Pons (tissue), 1 donor: Measurements from ENCODE around the gene GNAT1.

Experiments used
- DNase-seq: peaks from one replicate; pipeline ENCODE4 v3.0.0-alpha.2; 2016; ENCODE audit warnings: low spot score

Gene GNAT1

GRCh38 chr3:50163572-50164455, 27.6 kb upstream of the GNAT1 start:
- DNase-seq = peak; percentile 13

GRCh38 chr3:50164481-50164880, 26.9 kb upstream of the GNAT1 start:
- no peak for DNase-seq

- DNase-seq = peak; percentile 24
Measured at GRCh38 chr3:50164984-50165909, 26.2 kb upstream of the GNAT1 start.

GRCh38 chr3:50165910-50166538, 25.4 kb upstream of the GNAT1 start:
- peak; percentile 17 for DNase-seq

- DNase-seq = no peak
Measured at GRCh38 chr3:50166620-50167019, 24.8 kb upstream of the GNAT1 start.

- no peak for DNase-seq
Measured at GRCh38 chr3:50167069-50167840, 24.2 kb upstream of the GNAT1 start.

- DNase-seq = no peak
Measured at GRCh38 chr3:50167841-50168209, 23.6 kb upstream of the GNAT1 start.

- no peak for DNase-seq
Measured at GRCh38 chr3:50168388-50168787, 23.0 kb upstream of the GNAT1 start.

- DNase-seq = no peak
Measured at GRCh38 chr3:50168791-50169190, 22.6 kb upstream of the GNAT1 start.

GRCh38 chr3:50169232-50169832, 22.1 kb upstream of the GNAT1 start:
- no peak for DNase-seq

- no peak for DNase-seq
Measured at GRCh38 chr3:50169858-50170257, 21.6 kb upstream of the GNAT1 start.

- DNase-seq = no peak
Measured at GRCh38 chr3:50170689-50171088, 20.7 kb upstream of the GNAT1 start.

- DNase-seq = no peak
Measured at GRCh38 chr3:50171540-50172301, 19.7 kb upstream of the GNAT1 start.

GRCh38 chr3:50172626-50173220, 18.7 kb upstream of the GNAT1 start:
- DNase-seq = no peak

- no peak for DNase-seq
Measured at GRCh38 chr3:50173685-50174516, 17.5 kb upstream of the GNAT1 start.

- no peak for DNase-seq
Measured at GRCh38 chr3:50174517-50174895, 16.9 kb upstream of the GNAT1 start.

- DNase-seq = no peak
Measured at GRCh38 chr3:50174947-50175524, 16.4 kb upstream of the GNAT1 start.

- DNase-seq = no peak
Measured at GRCh38 chr3:50177346-50177745, 14.1 kb upstream of the GNAT1 start.

- no peak for DNase-seq
Measured at GRCh38 chr3:50179710-50180109, 11.7 kb upstream of the GNAT1 start.
